K562 (cell line): ENCODE measurements around the gene HLA-DOA. TPM values are rescaled to one million over a fixed set of nuclear protein-coding genes. Genes with fewer than 3 reads are reported as not detected.
A peak's percentile ranks its signal among the peaks of the same experiment; 100 is the strongest.

Experiments used
- CCNT2 ChIP-seq: IDR thresholded peaks from 2 replicates; pipeline ENCODE4 v1.6.1; 2011; ENCODE audit warnings: borderline replicate concordance, low read depth, mild to moderate bottlenecking, moderate library complexity, mixed read lengths, low read length; ENCODE audit not compliant: insufficient read length; ENCODE audit errors: extremely low read depth
- LARP7 ChIP-seq: fragments of 450-650 bp; IDR thresholded peaks from 2 replicates; pipeline ENCODE4 v1.6.1; 2016
- MAFG ChIP-seq: fragments of 450-650 bp; conservative IDR thresholded peaks from 2 replicates; pipeline ENCODE4 v1.6.1; 2016; ENCODE audit warnings: missing genetic modification characterization, missing compliant biosample characterization
- MYC ChIP-seq, 2 experiments: fragments of 250-450 bp in 1 of 2; sonication (Bioruptor Pico) in 1 of 2; IDR thresholded peaks; 2 replicates each; pipeline versions ENCODE4 v1.5.1 to v1.6.1; 2012 to 2021; ENCODE audit warnings: low read depth in 2 of 2, borderline replicate concordance in 1 of 2, improper control_type of control experiment in 1 of 2, low read length in 1 of 2, mild to moderate bottlenecking in 1 of 2, moderate library complexity in 1 of 2
- NFE2L1 ChIP-seq: fragments of 450-650 bp; IDR thresholded peaks from 2 replicates; pipeline ENCODE4 v1.6.1; 2016; ENCODE audit warnings: missing genetic modification characterization, low read depth, mild to moderate bottlenecking, missing compliant biosample characterization, moderate library complexity, borderline replicate concordance
- PCBP2 ChIP-seq: fragments of 200-400 bp; formaldehyde crosslinking; IDR thresholded peaks from 2 replicates; pipeline ENCODE4 v1.6.1; 2018; ENCODE audit warnings: low read length, low read depth, mild to moderate bottlenecking, moderate library complexity; ENCODE audit not compliant: poor library complexity, severe bottlenecking
- TBL1XR1 ChIP-seq, 2 experiments: IDR thresholded peaks; 2 replicates each; pipeline ENCODE4 v1.6.1; 2012; ENCODE audit warnings: improper control_type of control experiment in 2 of 2, low read length in 2 of 2, mild to moderate bottlenecking in 1 of 2
- TBP ChIP-seq: optimal IDR thresholded peaks from 2 replicates; pipeline ENCODE3; 2011; ENCODE audit warnings: low read depth, low read length, improper control_type of control experiment
- TOE1 ChIP-seq, 2 experiments: fragments of 450-650 bp in 1 of 2; sonication (generic) in 1 of 2; formaldehyde crosslinking in 1 of 2; IDR thresholded peaks; 2 replicates each; pipeline versions ENCODE4 v1.7.1 to v1.8.0; 2016 to 2022; ENCODE audit warnings: borderline replicate concordance in 2 of 2, mild to moderate bottlenecking in 2 of 2, antibody characterized with exemption in 1 of 2, inconsistent platforms in 1 of 2, low read depth in 1 of 2, missing genetic modification reagents in 1 of 2, moderate library complexity in 1 of 2
- ZNF133 ChIP-seq: fragments of 250-450 bp; sonication (Bioruptor Pico); IDR thresholded peaks from 2 replicates; pipeline ENCODE4 v1.4.0; 2020; ENCODE audit warnings: mild to moderate bottlenecking
- polyA plus RNA-seq, 8 experiments: library from polyadenylated mRNA; depleted of rRNA in 4 of 8; stranded (reverse) in 5 of 8; unstranded in 3 of 8; fragments of >200 nt; fragmentation: Nextera tagmentation in 2 of 8; fragmentation: Illumina TruSeq in 1 of 8; extraction: Ambion mirVana in 2 of 8; extraction: Trizol in 1 of 8; gene quantifications; 2 replicates each; pipeline versions ENCODE4 v1.2.1 to v1.2.3, GENCODE V29; 2011 to 2014; ENCODE audit warnings: inconsistent platforms in 1 of 8, missing spikeins in 1 of 8
- total RNA-seq, 7 experiments: library from RNA; depleted of rRNA in 6 of 7; stranded (reverse); fragments of >200 nt in 6 of 7; fragmentation: Illumina TruSeq in 2 of 7; extraction: Trizol in 2 of 7; gene quantifications; 2 replicates each; pipeline versions ENCODE4 v1.2.1 to v1.2.3, GENCODE V29; 2011 to 2021; ENCODE audit warnings: low replicate concordance in 1 of 7
- TF ChIP-seq, protein P1 (sequence below): fragments of 450-650 bp; IDR thresholded peaks from 2 replicates; pipeline ENCODE4 v1.6.1; 2016; ENCODE audit warnings: low read depth
- TF ChIP-seq, protein P2 (sequence below): fragments of 450-650 bp; IDR thresholded peaks from 2 replicates; pipeline ENCODE4 v1.6.1; 2016; ENCODE audit warnings: mild to moderate bottlenecking
- TF ChIP-seq, protein P3 (sequence below): IDR thresholded peaks from 2 replicates; pipeline ENCODE4 v1.6.1; 2012; ENCODE audit warnings: low read depth, low read length, improper control_type of control experiment, borderline replicate concordance

The HLA-DOA gene
- total and polyA plus RNA-seq, 9 of the 15 experiments (the other 6 are each of a cell fraction or from before 2014, with no cell fraction given) = 0.07 TPM; not detected in 8

DNA sequence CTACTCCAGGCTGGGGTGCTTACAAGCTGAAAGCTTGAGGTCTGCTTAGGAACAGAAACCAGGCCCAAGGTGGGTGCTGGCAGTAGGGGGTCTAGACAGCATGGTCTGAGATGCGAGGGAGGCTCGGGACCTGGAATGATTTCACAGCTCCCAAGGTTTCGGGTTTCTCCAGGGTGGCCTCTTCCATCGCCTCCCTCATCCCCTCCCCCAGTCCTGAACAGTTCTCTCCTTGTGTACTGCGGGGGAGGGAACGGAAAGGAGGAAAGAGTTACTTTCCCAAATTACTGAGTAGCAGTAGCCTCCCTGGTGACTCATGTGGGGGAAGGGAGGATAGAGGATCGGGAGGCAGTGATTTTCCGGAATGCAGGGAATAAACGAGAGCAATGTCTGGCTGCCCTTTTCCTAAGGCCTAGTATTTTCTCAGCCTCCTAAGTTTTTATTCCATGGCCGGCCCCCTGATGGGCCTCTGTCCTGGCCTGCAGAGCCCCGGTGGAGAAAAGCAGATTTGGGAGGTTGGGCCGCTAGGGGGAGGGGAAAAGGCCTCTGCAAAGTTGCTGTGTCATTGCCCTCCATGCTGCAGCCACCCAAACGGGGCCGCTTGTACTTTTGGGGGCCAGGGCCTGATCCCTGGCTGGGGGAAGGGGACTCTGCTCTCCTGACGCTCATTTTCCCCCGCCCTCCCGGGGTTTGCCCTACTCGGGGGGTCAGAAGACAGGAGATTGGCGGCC is 39.5 kb downstream of the HLA-DOA start (continued):
- TF ChIP-seq, protein P1, sequence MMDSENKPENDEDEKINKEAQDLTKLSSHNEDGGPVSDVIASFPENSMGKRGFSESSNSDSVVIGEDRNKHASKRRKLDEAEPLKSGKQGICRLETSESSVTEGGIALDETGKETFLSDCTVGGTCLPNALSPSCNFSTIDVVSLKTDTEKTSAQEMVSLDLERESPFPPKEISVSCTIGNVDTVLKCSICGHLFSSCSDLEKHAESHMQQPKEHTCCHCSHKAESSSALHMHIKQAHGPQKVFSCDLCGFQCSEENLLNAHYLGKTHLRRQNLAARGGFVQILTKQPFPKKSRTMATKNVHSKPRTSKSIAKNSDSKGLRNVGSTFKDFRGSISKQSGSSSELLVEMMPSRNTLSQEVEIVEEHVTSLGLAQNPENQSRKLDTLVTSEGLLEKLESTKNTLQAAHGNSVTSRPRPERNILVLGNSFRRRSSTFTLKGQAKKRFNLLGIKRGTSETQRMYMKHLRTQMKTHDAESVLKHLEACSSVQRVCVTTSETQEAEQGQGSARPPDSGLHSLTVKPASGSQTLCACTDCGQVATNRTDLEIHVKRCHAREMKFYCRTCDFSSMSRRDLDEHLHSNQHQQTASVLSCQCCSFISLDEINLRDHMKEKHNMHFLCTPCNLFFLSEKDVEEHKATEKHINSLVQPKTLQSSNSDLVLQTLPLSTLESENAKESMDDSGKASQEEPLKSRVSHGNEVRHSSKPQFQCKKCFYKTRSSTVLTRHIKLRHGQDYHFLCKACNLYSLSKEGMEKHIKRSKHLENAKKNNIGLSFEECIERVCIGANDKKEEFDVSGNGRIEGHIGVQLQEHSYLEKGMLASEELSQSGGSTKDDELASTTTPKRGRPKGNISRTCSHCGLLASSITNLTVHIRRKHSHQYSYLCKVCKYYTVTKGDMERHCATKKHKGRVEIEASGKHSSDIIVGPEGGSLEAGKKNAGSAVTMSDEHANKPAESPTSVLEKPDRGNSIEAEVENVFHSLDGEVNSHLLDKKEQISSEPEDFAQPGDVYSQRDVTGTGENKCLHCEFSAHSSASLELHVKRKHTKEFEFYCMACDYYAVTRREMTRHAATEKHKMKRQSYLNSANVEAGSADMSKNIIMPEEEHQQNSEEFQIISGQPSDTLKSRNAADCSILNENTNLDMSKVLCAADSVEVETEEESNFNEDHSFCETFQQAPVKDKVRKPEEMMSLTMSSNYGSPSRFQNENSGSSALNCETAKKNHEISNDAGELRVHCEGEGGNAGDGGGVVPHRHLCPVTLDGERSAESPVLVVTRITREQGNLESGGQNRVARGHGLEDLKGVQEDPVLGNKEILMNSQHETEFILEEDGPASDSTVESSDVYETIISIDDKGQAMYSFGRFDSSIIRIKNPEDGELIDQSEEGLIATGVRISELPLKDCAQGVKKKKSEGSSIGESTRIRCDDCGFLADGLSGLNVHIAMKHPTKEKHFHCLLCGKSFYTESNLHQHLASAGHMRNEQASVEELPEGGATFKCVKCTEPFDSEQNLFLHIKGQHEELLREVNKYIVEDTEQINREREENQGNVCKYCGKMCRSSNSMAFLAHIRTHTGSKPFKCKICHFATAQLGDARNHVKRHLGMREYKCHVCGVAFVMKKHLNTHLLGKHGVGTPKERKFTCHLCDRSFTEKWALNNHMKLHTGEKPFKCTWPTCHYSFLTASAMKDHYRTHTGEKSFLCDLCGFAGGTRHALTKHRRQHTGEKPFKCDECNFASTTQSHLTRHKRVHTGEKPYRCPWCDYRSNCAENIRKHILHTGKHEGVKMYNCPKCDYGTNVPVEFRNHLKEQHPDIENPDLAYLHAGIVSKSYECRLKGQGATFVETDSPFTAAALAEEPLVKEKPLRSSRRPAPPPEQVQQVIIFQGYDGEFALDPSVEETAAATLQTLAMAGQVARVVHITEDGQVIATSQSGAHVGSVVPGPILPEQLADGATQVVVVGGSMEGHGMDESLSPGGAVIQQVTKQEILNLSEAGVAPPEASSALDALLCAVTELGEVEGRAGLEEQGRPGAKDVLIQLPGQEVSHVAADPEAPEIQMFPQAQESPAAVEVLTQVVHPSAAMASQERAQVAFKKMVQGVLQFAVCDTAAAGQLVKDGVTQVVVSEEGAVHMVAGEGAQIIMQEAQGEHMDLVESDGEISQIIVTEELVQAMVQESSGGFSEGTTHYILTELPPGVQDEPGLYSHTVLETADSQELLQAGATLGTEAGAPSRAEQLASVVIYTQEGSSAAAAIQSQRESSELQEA = no peak
- TF ChIP-seq ZNF133 (no peak), TBL1XR1 (IDR thresholded peaks at IDR 0.05; ENCODE audit: low read length in 2 of 2) (peak in 1 of 2 experiments; percentile 40; a peak in 2 of 4 replicates), PCBP2 (no peak), TOE1 (IDR thresholded peaks at IDR 0.05; ENCODE audit: borderline replicate concordance) (0 out of 2 replicates have a peak, but pooled peaks have one; percentile 13), TOE1 (CRISPR knock-in tag; IDR thresholded peaks at IDR 0.05; ENCODE audit: borderline replicate concordance, low read depth) (no peak), TBP (no peak), LARP7 (no peak), CCNT2 (peak; percentile 51), MYC (IDR thresholded peaks at IDR 0.05; ENCODE audit: low read depth, low read length) (peak; percentile 85), MYC (CRISPR knock-in tag; IDR thresholded peaks at IDR 0.05; ENCODE audit: borderline replicate concordance, low read depth) (no peak; the same call in 1 of the 2 replicates), MAFG (tag) (peak; percentile 99), NFE2L1 (peak; percentile 98)
- TF ChIP-seq, protein P2, sequence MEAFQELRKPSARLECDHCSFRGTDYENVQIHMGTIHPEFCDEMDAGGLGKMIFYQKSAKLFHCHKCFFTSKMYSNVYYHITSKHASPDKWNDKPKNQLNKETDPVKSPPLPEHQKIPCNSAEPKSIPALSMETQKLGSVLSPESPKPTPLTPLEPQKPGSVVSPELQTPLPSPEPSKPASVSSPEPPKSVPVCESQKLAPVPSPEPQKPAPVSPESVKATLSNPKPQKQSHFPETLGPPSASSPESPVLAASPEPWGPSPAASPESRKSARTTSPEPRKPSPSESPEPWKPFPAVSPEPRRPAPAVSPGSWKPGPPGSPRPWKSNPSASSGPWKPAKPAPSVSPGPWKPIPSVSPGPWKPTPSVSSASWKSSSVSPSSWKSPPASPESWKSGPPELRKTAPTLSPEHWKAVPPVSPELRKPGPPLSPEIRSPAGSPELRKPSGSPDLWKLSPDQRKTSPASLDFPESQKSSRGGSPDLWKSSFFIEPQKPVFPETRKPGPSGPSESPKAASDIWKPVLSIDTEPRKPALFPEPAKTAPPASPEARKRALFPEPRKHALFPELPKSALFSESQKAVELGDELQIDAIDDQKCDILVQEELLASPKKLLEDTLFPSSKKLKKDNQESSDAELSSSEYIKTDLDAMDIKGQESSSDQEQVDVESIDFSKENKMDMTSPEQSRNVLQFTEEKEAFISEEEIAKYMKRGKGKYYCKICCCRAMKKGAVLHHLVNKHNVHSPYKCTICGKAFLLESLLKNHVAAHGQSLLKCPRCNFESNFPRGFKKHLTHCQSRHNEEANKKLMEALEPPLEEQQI = no peak
- TF ChIP-seq, protein P3, sequence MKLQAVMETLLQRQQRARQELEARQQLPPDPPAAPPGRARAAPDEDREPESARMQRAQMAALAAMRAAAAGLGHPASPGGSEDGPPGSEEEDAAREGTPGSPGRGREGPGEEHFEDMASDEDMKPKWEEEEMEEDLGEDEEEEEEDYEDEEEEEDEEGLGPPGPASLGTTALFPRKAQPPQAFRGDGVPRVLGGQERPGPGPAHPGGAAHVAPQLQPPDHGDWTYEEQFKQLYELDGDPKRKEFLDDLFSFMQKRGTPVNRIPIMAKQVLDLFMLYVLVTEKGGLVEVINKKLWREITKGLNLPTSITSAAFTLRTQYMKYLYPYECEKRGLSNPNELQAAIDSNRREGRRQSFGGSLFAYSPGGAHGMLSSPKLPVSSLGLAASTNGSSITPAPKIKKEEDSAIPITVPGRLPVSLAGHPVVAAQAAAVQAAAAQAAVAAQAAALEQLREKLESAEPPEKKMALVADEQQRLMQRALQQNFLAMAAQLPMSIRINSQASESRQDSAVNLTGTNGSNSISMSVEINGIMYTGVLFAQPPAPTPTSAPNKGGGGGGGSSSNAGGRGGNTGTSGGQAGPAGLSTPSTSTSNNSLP = no peak
